Measurements from ENCODE around the gene IBSP. TPM values are rescaled to one million over a fixed set of nuclear protein-coding genes. Genes with fewer than 3 reads are reported as not detected.
A peak's percentile ranks its signal among the peaks of the same experiment; 100 is the strongest.

Gene IBSP
- total RNA-seq, 1 donor from 2014 or later, result not detected

- no peaks in the 10 kb centered on the region for H3K27me3 Mint-ChIP-seq
- no peaks in the 10 kb centered on the region for H3K4me1 Mint-ChIP-seq (ENCODE audit: unreplicated experiment)
- no peak for DNase-seq (ENCODE audit: extremely low spot score, unreplicated experiment)
- H3K27ac Mint-ChIP-seq, result no peak overlapping the region
- no peak for TF ChIP-seq CTCF (conservative IDR thresholded peaks at IDR 0.05)
- no peak overlapping the region for H3K4me3 Mint-ChIP-seq
- H3K9me3 Mint-ChIP-seq, result peaks cover under 1% of the 10 kb centered on the region
- no peaks in the 10 kb centered on the region for H3K36me3 Mint-ChIP-seq
Observed at GRCh38 chr4:87805971-87806370, 6.6 kb downstream of the IBSP start.

- TF ChIP-seq CTCF (conservative IDR thresholded peaks at IDR 0.05), result no peak
- H3K4me3 Mint-ChIP-seq, result no peak overlapping the region
- no peaks in the 10 kb centered on the region for H3K27me3 Mint-ChIP-seq
- no peak for DNase-seq (ENCODE audit: extremely low spot score, unreplicated experiment)
- peaks cover 6% of the 10 kb centered on the region for H3K9me3 Mint-ChIP-seq
- H3K4me1 Mint-ChIP-seq (ENCODE audit: unreplicated experiment), result no peaks in the 10 kb centered on the region
- no peaks in the 10 kb centered on the region for H3K36me3 Mint-ChIP-seq
- no peak overlapping the region for H3K27ac Mint-ChIP-seq
Observed at GRCh38 chr4:87806520-87806919, 7.2 kb downstream of the IBSP start.

GRCh38 chr4:87807402-87807801 lies 8.0 kb downstream of the IBSP start:
- Mint-ChIP-seq H3K27ac (no peak overlapping the region), H3K4me1 (ENCODE audit: unreplicated experiment) (no peaks in the 10 kb centered on the region), H3K4me3 (no peak overlapping the region), H3K9me3 (peaks cover 6% of the 10 kb centered on the region), H3K27me3 (no peaks in the 10 kb centered on the region), H3K36me3 (no peaks in the 10 kb centered on the region)
- no peak for TF ChIP-seq CTCF (conservative IDR thresholded peaks at IDR 0.05)
- DNase-seq (ENCODE audit: extremely low spot score, unreplicated experiment), result no peak

- Mint-ChIP-seq H3K27ac (no peak overlapping the region), H3K27me3 (no peaks in the 10 kb centered on the region), H3K9me3 (peaks cover 6% of the 10 kb centered on the region), H3K36me3 (no peaks in the 10 kb centered on the region), H3K4me3 (no peak overlapping the region), H3K4me1 (ENCODE audit: unreplicated experiment) (no peaks in the 10 kb centered on the region)
- no peak for DNase-seq (ENCODE audit: extremely low spot score, unreplicated experiment)
- no peak for TF ChIP-seq CTCF (conservative IDR thresholded peaks at IDR 0.05)
Observed at GRCh38 chr4:87811977-87812376, 12.6 kb downstream of the IBSP start.

- Mint-ChIP-seq H3K27ac (peak overlapping the region; percentile 73), H3K9me3 (peaks cover 15% of the 10 kb centered on the region), H3K4me3 (no peak overlapping the region), H3K4me1 (ENCODE audit: unreplicated experiment) (peaks cover 5% of the 10 kb centered on the region), H3K27me3 (no peaks in the 10 kb centered on the region), H3K36me3 (no peaks in the 10 kb centered on the region)
- DNase-seq (ENCODE audit: extremely low spot score, unreplicated experiment), result no peak
- TF ChIP-seq CTCF (conservative IDR thresholded peaks at IDR 0.05), result no peak
Observed at GRCh38 chr4:87819281-87819919, 20.0 kb downstream of the IBSP start.

GRCh38 chr4:87823200-87823599 lies 23.8 kb downstream of the IBSP start:
- H3K36me3 Mint-ChIP-seq, result no peaks in the 10 kb centered on the region
- H3K27ac Mint-ChIP-seq, result no peak overlapping the region
- H3K4me3 Mint-ChIP-seq, result no peak overlapping the region
- no peak for TF ChIP-seq CTCF (conservative IDR thresholded peaks at IDR 0.05)
- H3K9me3 Mint-ChIP-seq, result peaks cover 9% of the 10 kb centered on the region
- H3K4me1 Mint-ChIP-seq (ENCODE audit: unreplicated experiment), result peaks cover 5% of the 10 kb centered on the region
- H3K27me3 Mint-ChIP-seq, result no peaks in the 10 kb centered on the region
- no peak for DNase-seq (ENCODE audit: extremely low spot score, unreplicated experiment)
